Smooth muscle cell (in vitro differentiated cells): ENCODE measurements around the gene SMIM44. TPM values are rescaled to one million over a fixed set of nuclear protein-coding genes. Genes with fewer than 3 reads are reported as not detected.

Experiments used
- DNase-seq: peaks from one replicate; lab custom pipeline; 2025; ENCODE audit not compliant: unreplicated experiment; lab: John Stamatoyannopoulos, UW
- H2AFZ ChIP-seq: fragments of 200-600 bp; sonication (generic); 2 replicates; pipeline ENCODE4 v1.6.0; 2016; ENCODE audit warnings: antibody characterized with exemption, low read depth, mild to moderate bottlenecking
- H3F3A ChIP-seq: fragments of 200-600 bp; sonication (generic); 2 replicates; pipeline ENCODE4 v1.6.0; 2017; ENCODE audit warnings: antibody characterized with exemption, low read depth
- H3K27ac ChIP-seq: fragments of 200-600 bp; sonication (generic); 2 replicates; pipeline ENCODE4 v1.5.1; 2016; ENCODE audit warnings: low read depth, mild to moderate bottlenecking
- H3K27me3 ChIP-seq: fragments of 200-600 bp; sonication (generic); 2 replicates; pipeline ENCODE4 v1.6.1; 2016; ENCODE audit warnings: low read depth, mild to moderate bottlenecking
- H3K36me3 ChIP-seq: fragments of 200-600 bp; sonication (generic); 2 replicates; pipeline ENCODE4 v1.5.1; 2016; ENCODE audit warnings: low read depth
- H3K4me1 ChIP-seq: fragments of 200-600 bp; sonication (generic); 2 replicates; pipeline ENCODE4 v1.5.1; 2016; ENCODE audit warnings: low read depth
- H3K4me2 ChIP-seq: fragments of 200-600 bp; sonication (generic); 2 replicates; pipeline ENCODE4 v1.6.0; 2016; ENCODE audit warnings: mild to moderate bottlenecking
- H3K4me3 ChIP-seq: fragments of 200-600 bp; sonication (generic); 2 replicates; pipeline ENCODE4 v1.5.1; 2016; ENCODE audit warnings: mild to moderate bottlenecking
- H3K79me2 ChIP-seq: fragments of 200-600 bp; sonication (generic); 2 replicates; pipeline ENCODE4 v1.6.0; 2016; ENCODE audit warnings: low read depth, mild to moderate bottlenecking
- H3K9ac ChIP-seq: fragments of 200-600 bp; sonication (generic); 2 replicates; pipeline ENCODE4 v1.6.0; 2016; ENCODE audit warnings: low read depth
- H3K9me3 ChIP-seq: fragments of 200-600 bp; sonication (generic); replicated peaks from 2 replicates; pipeline ENCODE4 v1.5.1; 2016; ENCODE audit warnings: low read depth
- H4K20me1 ChIP-seq: fragments of 200-600 bp; sonication (generic); 2 replicates; pipeline ENCODE4 v1.6.0; 2016; ENCODE audit warnings: low read depth
- WGBS: methylation state at CpG from one replicate; pipeline ENCODE4 v1.1.7; 2016; ENCODE audit warnings: low lambda C conversion rate; 5-methylcytosine and 5-hydroxymethylcytosine counted together
- polyA plus RNA-seq: library from polyadenylated mRNA; unstranded; fragments of >200 nt; fragmentation: Nextera tagmentation; extraction: Ambion mirVana; gene quantifications from 2 replicates; pipeline ENCODE4 v1.2.1, GENCODE V29; 2016
- total RNA-seq: library from RNA; depleted of rRNA; stranded (reverse); fragments of >200 nt; gene quantifications from 2 replicates; pipeline ENCODE4 v1.2.3, GENCODE V29; 2014
- TF ChIP-seq, protein P1 (sequence below): fragments of 200-600 bp; sonication (generic); IDR thresholded peaks from 2 replicates; pipeline ENCODE4 v1.5.1; 2017; ENCODE audit warnings: borderline replicate concordance, mild to moderate bottlenecking, antibody characterized with exemption; ENCODE audit not compliant: insufficient read depth, poor library complexity, severe bottlenecking

The SMIM44 gene
- total and polyA plus RNA-seq, 2 experiments from 2014 or later: not detected

DNA sequence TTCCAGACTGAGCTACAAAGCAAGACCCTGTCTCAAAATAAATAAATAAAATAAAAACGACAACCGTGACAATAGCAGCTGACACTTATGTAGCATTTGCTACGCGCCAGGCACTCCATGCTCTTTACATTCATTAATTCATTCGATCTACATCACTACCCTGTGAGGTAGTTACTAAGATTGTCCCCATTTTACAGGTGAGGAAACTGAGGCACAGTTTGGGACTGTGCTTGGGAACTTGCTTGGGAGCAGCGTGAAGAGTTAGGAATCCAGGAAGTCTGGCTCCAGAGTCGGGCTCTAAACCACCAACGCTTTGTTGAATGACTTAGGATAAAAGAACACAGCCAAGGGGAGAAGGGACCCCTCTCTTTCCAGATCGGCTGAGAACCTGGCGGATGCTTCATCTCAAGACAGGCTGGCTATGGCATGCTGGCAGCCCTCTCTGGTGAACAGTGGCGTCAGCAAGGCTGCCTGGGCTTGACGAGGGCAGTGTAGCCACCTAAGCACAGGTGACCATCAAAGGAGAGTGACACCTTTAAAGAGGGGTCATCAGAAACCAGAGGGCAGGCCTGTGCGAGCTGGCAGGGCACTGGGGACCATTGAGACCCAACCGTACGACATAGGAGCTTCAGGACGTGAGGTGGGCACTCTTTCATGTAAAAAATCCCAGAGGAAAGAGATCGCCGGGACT lies 16.6 kb upstream of the SMIM44 start:
- WGBS: 29% methylated on average over 18 of the region's 18 CpGs
- Histone ChIP-seq H3K27ac (peak overlapping the region; percentile 92), H3K36me3 (no peaks in the 10 kb centered on the region), H3K9me3 (no peaks in the 10 kb centered on the region), H4K20me1 (no peaks in the 10 kb centered on the region), H3K4me2 (peak overlapping the region; percentile 96), H3F3A (peaks cover 3% of the 10 kb centered on the region), H3K9ac (peak overlapping the region; percentile 98), H3K79me2 (peaks cover 30% of the 10 kb centered on the region), H3K4me3 (peak overlapping the region; percentile 70), H3K4me1 (peaks cover 9% of the 10 kb centered on the region), H2AFZ (peak overlapping the region; percentile 90), H3K27me3 (no peaks in the 10 kb centered on the region)
- no peak for DNase-seq
- TF ChIP-seq, protein P1, sequence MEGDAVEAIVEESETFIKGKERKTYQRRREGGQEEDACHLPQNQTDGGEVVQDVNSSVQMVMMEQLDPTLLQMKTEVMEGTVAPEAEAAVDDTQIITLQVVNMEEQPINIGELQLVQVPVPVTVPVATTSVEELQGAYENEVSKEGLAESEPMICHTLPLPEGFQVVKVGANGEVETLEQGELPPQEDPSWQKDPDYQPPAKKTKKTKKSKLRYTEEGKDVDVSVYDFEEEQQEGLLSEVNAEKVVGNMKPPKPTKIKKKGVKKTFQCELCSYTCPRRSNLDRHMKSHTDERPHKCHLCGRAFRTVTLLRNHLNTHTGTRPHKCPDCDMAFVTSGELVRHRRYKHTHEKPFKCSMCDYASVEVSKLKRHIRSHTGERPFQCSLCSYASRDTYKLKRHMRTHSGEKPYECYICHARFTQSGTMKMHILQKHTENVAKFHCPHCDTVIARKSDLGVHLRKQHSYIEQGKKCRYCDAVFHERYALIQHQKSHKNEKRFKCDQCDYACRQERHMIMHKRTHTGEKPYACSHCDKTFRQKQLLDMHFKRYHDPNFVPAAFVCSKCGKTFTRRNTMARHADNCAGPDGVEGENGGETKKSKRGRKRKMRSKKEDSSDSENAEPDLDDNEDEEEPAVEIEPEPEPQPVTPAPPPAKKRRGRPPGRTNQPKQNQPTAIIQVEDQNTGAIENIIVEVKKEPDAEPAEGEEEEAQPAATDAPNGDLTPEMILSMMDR: no peak

GRCh38 chr19:3497757-3498520 lies 14.7 kb upstream of the SMIM44 start:
- Histone ChIP-seq H3K4me2 (no peak overlapping the region), H3F3A (no peaks in the 10 kb centered on the region), H2AFZ (no peak overlapping the region), H3K4me1 (peaks cover 9% of the 10 kb centered on the region), H4K20me1 (no peaks in the 10 kb centered on the region), H3K4me3 (no peak overlapping the region), H3K27ac (no peak overlapping the region), H3K27me3 (no peaks in the 10 kb centered on the region), H3K9me3 (no peaks in the 10 kb centered on the region), H3K36me3 (no peaks in the 10 kb centered on the region), H3K9ac (no peak overlapping the region), H3K79me2 (peaks cover 30% of the 10 kb centered on the region)
- 95% methylated on average over 5 of the region's 5 CpGs for WGBS
- no peak for DNase-seq
- TF ChIP-seq, protein P1: no peak

GRCh38 chr19:3496392-3497273 lies 13.4 kb upstream of the SMIM44 start:
- WGBS: 99% methylated on average over 32 of the region's 32 CpGs
- Histone ChIP-seq H3K36me3 (no peaks in the 10 kb centered on the region), H3K27me3 (no peaks in the 10 kb centered on the region), H3K4me2 (no peak overlapping the region), H3K4me3 (no peak overlapping the region), H3K4me1 (peaks cover 9% of the 10 kb centered on the region), H3K79me2 (peaks cover 30% of the 10 kb centered on the region), H3K27ac (no peak overlapping the region), H4K20me1 (no peaks in the 10 kb centered on the region), H3K9me3 (no peaks in the 10 kb centered on the region), H3F3A (no peaks in the 10 kb centered on the region), H2AFZ (no peak overlapping the region), H3K9ac (no peak overlapping the region)
- no peak for DNase-seq
- TF ChIP-seq, protein P1: no peak
